ENCODE results near the gene TMEM43. TPM values are rescaled to one million over a fixed set of nuclear protein-coding genes. Genes with fewer than 3 reads are reported as not detected.

The TMEM43 gene
- polyA plus RNA-seq, 3 donors: 55.4 to 69.7 (median 66.7) TPM

- H3K9ac ChIP-seq (ENCODE audit: insufficient read depth, low read length, poor library complexity, severe bottlenecking): peak overlapping the region; percentile 93
- H3K36me3 Mint-ChIP-seq: peaks cover 43 to 55% of the 10 kb centered on the region in 2 donors
- H3K27me3 ChIP-seq (ENCODE audit: control insufficient read depth in 2 of 2, insufficient read depth in 2 of 2, low read length in 2 of 2): no peaks in the 10 kb centered on the region
- no peak for TF ChIP-seq CTCF (IDR thresholded peaks at IDR 0.05)
- intact Hi-C loops (cut with micrococcal nuclease): loop anchor here (2.0 to 10.0 kb wide), 4 partner anchors 21 to 939 kb away; partner anchors contain the start of gene MRPS25 (in 1 of the 2)
- H3K27me3 Mint-ChIP-seq (ENCODE audit: low read depth in 3 of 3): peaks cover 0 to 2% (median 1%) of the 10 kb centered on the region in 3 donors
- peak overlapping the region; percentile 96 for H3K4me3 Mint-ChIP-seq
- H3K4me1 ChIP-seq (ENCODE audit: control insufficient read depth in 1 of 2, insufficient read depth in 2 of 2, low read length in 2 of 2): peaks cover 24 to 29% of the 10 kb centered on the region in 2 donors
- H2AFZ ChIP-seq (ENCODE audit: insufficient read depth, low read depth, low read length, poor library complexity, severe bottlenecking): peak overlapping the region; percentile 98
- H3K4me1 Mint-ChIP-seq: peaks cover 44% of the 10 kb centered on the region
- H3K79me2 ChIP-seq (ENCODE audit: insufficient read depth, low read length): peaks cover 61% of the 10 kb centered on the region
- peak overlapping the region; percentile 89 to 99 (median 96) for H3K27ac Mint-ChIP-seq
- H3K4me3 ChIP-seq (replicated peaks in 1 of 3; ENCODE audit: low read depth in 2 of 3, low read length in 3 of 3): peak overlapping the region; percentile 67 to 97 (median 90)
- DNase-seq: peak; percentile 66 to 77 (median 76)
- peak overlapping the region; percentile 82 for H3K4me2 ChIP-seq (replicated peaks; ENCODE audit: extremely low read depth, low read length, poor library complexity, severe bottlenecking)
- H3K9me3 Mint-ChIP-seq: peaks cover 0 to under 1% (median 0%) of the 10 kb centered on the region in 7 donors
- peaks cover 13 to 55% of the 10 kb centered on the region in 2 donors for H3K36me3 ChIP-seq (replicated peaks in 1 of 2; ENCODE audit: control insufficient read depth in 1 of 2, insufficient read depth in 2 of 2, low read length in 2 of 2)
- peaks cover 60% of the 10 kb centered on the region for H4K20me1 ChIP-seq (ENCODE audit: insufficient read depth, low read length)
- H3K27ac ChIP-seq (ENCODE audit: low read depth in 1 of 2, low read length in 2 of 2): peak overlapping the region; percentile 87 to 91
- H3K9me3 ChIP-seq (replicated peaks in 1 of 2; ENCODE audit: control insufficient read depth in 1 of 2, insufficient read depth in 1 of 2, low read length in 2 of 2): no peaks in the 10 kb centered on the region
- 0% methylated on average over 38 of the region's 44 CpGs for WGBS (ENCODE audit: insufficient coverage)
These were observed 553 bp downstream of the TMEM43 start for GRCh38 chr3:14125193-14126016.

GRCh38 chr3:14126017-14126886 lies 1.4 kb downstream of the TMEM43 start:
- intact Hi-C loops (cut with micrococcal nuclease): loop anchor here in 1 of 2 donors (2.0 to 10.0 kb wide), 3 partner anchors 21 to 939 kb away; partner anchors contain the start of gene MRPS25
- H3K27me3 Mint-ChIP-seq (ENCODE audit: low read depth in 3 of 3): peaks cover 0 to 2% (median 1%) of the 10 kb centered on the region in 3 donors
- Histone ChIP-seq H3K79me2 (ENCODE audit: insufficient read depth, low read length) (peaks cover 61% of the 10 kb centered on the region), H4K20me1 (ENCODE audit: insufficient read depth, low read length) (peaks cover 60% of the 10 kb centered on the region), H3K4me1 (ENCODE audit: control insufficient read depth in 1 of 2, insufficient read depth in 2 of 2, low read length in 2 of 2) (peaks cover 24 to 29% of the 10 kb centered on the region in 2 donors), H3K4me3 (replicated peaks in 1 of 3; ENCODE audit: low read depth in 2 of 3, low read length in 3 of 3) (peak overlapping the region; percentile 67 to 97 (median 90)), H2AFZ (ENCODE audit: insufficient read depth, low read depth, low read length, poor library complexity, severe bottlenecking) (no peak overlapping the region), H3K27me3 (ENCODE audit: control insufficient read depth in 2 of 2, insufficient read depth in 2 of 2, low read length in 2 of 2) (no peaks in the 10 kb centered on the region), H3K27ac (ENCODE audit: low read depth in 1 of 2, low read length in 2 of 2) (peak overlapping the region; percentile 87 to 91), H3K9me3 (replicated peaks in 1 of 2; ENCODE audit: control insufficient read depth in 1 of 2, insufficient read depth in 1 of 2, low read length in 2 of 2) (no peaks in the 10 kb centered on the region), H3K9ac (ENCODE audit: insufficient read depth, low read length, poor library complexity, severe bottlenecking) (peak overlapping the region; percentile 93), H3K36me3 (replicated peaks in 1 of 2; ENCODE audit: control insufficient read depth in 1 of 2, insufficient read depth in 2 of 2, low read length in 2 of 2) (peaks cover 21 to 55% of the 10 kb centered on the region in 2 donors), H3K4me2 (replicated peaks; ENCODE audit: extremely low read depth, low read length, poor library complexity, severe bottlenecking) (peak overlapping the region; percentile 82)
- no peak for TF ChIP-seq CTCF (IDR thresholded peaks at IDR 0.05)
- H3K4me3 Mint-ChIP-seq: peak overlapping the region; percentile 96
- peaks cover 45 to 55% of the 10 kb centered on the region in 2 donors for H3K36me3 Mint-ChIP-seq
- 90% methylated on average over 2 of the region's 11 CpGs for WGBS (ENCODE audit: insufficient coverage)
- H3K4me1 Mint-ChIP-seq: peaks cover 44% of the 10 kb centered on the region
- H3K27ac Mint-ChIP-seq: peak overlapping the region; percentile 89 to 99 (median 96)
- no peaks in the 10 kb centered on the region for H3K9me3 Mint-ChIP-seq
- DNase-seq: peak in 2 of 3 donors; percentile 12 to 35

Measured in CD14-positive monocyte (primary cell).